ENCODE measurements around the gene HOXA9. TPM values are rescaled to one million over a fixed set of nuclear protein-coding genes. Genes with fewer than 3 reads are reported as not detected.
A peak's percentile ranks its signal among the peaks of the same experiment; 100 is the strongest.

HOXA9 gene
- total RNA-seq, 1 donor from 2014 or later, result not detected

- peaks cover 95% of the 10 kb centered on the region for H3K27me3 ChIP-seq (ENCODE audit: insufficient read depth, low read length)
- H3K36me3 ChIP-seq (ENCODE audit: insufficient read depth, low read length), result no peaks in the 10 kb centered on the region
- H2AFZ ChIP-seq (ENCODE audit: low read depth, low read length), result no peak overlapping the region
- H3K4me2 ChIP-seq (ENCODE audit: low read length), result peak overlapping the region; percentile 22
- no peak overlapping the region for H3K27ac Mint-ChIP-seq (ENCODE audit: unreplicated experiment)
- no peak for FAIRE-seq
- H3K4me1 Mint-ChIP-seq (ENCODE audit: low read depth, unreplicated experiment), result no peaks in the 10 kb centered on the region
- no peak overlapping the region for H3K4me3 ChIP-seq (ENCODE audit: insufficient read depth, low read depth, low read length)
- H3K36me3 Mint-ChIP-seq (ENCODE audit: low read depth, unreplicated experiment), result no peaks in the 10 kb centered on the region
- TF ChIP-seq EZH2 (IDR thresholded peaks at IDR 0.05; ENCODE audit: insufficient read depth, low read length), result peak; percentile 92
- TF ChIP-seq CTCF (IDR thresholded peaks at IDR 0.05; ENCODE audit: insufficient read depth, low read depth, low read length), result no peak
- peaks cover 8% of the 10 kb centered on the region for H3K9me3 ChIP-seq (ENCODE audit: insufficient read depth, low read depth, low read length)
- no peak for DNase-seq (ENCODE audit: low read depth)
- peaks cover 38% of the 10 kb centered on the region for H4K20me1 ChIP-seq (ENCODE audit: insufficient read depth, low read length)
- peaks cover 20% of the 10 kb centered on the region for H3K9me3 Mint-ChIP-seq (ENCODE audit: unreplicated experiment)
- H3K4me3 Mint-ChIP-seq (ENCODE audit: unreplicated experiment), result no peak overlapping the region
- H3K79me2 ChIP-seq (ENCODE audit: insufficient read depth, low read length), result no peaks in the 10 kb centered on the region
- no peak overlapping the region for H3K9ac ChIP-seq (ENCODE audit: low read length)
- no peaks in the 10 kb centered on the region for H3K4me1 ChIP-seq (ENCODE audit: insufficient read depth, low read length)
- peaks cover 85% of the 10 kb centered on the region for H3K27me3 Mint-ChIP-seq (ENCODE audit: low read depth, unreplicated experiment)
- no peak overlapping the region for H3K27ac ChIP-seq (ENCODE audit: low read depth, low read length)
Observed at GRCh38 chr7:27198871-27199801, 33.8 kb upstream of the HOXA9 start.

GRCh38 chr7:27198138-27198841, 33.0 kb upstream of the HOXA9 start:
- Histone ChIP-seq H3K4me1 (ENCODE audit: insufficient read depth, low read length) (no peaks in the 10 kb centered on the region), H3K9ac (ENCODE audit: low read length) (no peak overlapping the region), H3K27ac (ENCODE audit: low read depth, low read length) (no peak overlapping the region), H4K20me1 (ENCODE audit: insufficient read depth, low read length) (peaks cover 31% of the 10 kb centered on the region), H3K9me3 (ENCODE audit: insufficient read depth, low read depth, low read length) (peaks cover 8% of the 10 kb centered on the region), H3K36me3 (ENCODE audit: insufficient read depth, low read length) (no peaks in the 10 kb centered on the region), H3K4me3 (ENCODE audit: insufficient read depth, low read depth, low read length) (no peak overlapping the region), H3K79me2 (ENCODE audit: insufficient read depth, low read length) (no peaks in the 10 kb centered on the region), H3K27me3 (ENCODE audit: insufficient read depth, low read length) (peaks cover 95% of the 10 kb centered on the region), H2AFZ (ENCODE audit: low read depth, low read length) (no peak overlapping the region), H3K4me2 (ENCODE audit: low read length) (no peak overlapping the region)
- Mint-ChIP-seq H3K27me3 (ENCODE audit: low read depth, unreplicated experiment) (peaks cover 85% of the 10 kb centered on the region), H3K9me3 (ENCODE audit: unreplicated experiment) (peaks cover 18% of the 10 kb centered on the region), H3K4me3 (ENCODE audit: unreplicated experiment) (no peak overlapping the region), H3K4me1 (ENCODE audit: low read depth, unreplicated experiment) (no peaks in the 10 kb centered on the region), H3K27ac (ENCODE audit: unreplicated experiment) (no peak overlapping the region), H3K36me3 (ENCODE audit: low read depth, unreplicated experiment) (no peaks in the 10 kb centered on the region)
- no peak for FAIRE-seq
- TF ChIP-seq EZH2 (IDR thresholded peaks at IDR 0.05; ENCODE audit: insufficient read depth, low read length) (peak; percentile 76), CTCF (IDR thresholded peaks at IDR 0.05; ENCODE audit: insufficient read depth, low read depth, low read length) (no peak)
- DNase-seq (ENCODE audit: low read depth), result no peak

Measured in astrocyte (in vitro differentiated cells and primary cell).